HG02678 (cell line): ENCODE measurements around the gene RPS6KL1.

Experiments
- ATAC-seq: cut with Tn5 transposase; IDR thresholded peaks from one replicate; pipeline ENCODE4 v1.9.1; 2021; ENCODE audit warnings: mild to moderate bottlenecking, moderate library complexity; ENCODE audit not compliant: unreplicated experiment

The RPS6KL1 gene

DNA sequence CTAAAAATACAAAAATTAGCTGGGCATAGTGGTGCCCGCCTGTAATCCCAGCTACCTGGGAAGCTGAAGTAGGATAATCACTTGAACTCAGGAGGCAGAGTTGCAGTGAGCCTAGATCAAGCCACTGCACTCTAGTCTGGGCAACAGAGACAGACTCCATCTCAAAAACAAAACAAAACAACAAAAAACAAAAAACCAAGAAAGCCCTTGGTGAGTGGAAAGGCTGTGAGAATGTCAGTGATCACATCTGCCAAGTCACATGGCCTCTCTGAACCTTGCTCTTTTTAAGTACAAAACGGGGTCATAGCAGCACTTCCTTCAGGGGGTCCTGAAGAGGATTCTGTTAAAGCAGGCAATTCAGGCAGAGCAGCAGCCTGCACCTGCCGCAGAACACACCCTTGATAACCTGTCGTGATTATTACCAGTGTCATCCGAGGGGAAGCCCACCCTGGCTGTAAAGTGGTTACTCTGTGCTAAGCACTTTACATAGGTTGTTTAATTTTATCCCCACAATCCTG, 9.6 kb downstream of the RPS6KL1 start:
- no peak for ATAC-seq

DNA sequence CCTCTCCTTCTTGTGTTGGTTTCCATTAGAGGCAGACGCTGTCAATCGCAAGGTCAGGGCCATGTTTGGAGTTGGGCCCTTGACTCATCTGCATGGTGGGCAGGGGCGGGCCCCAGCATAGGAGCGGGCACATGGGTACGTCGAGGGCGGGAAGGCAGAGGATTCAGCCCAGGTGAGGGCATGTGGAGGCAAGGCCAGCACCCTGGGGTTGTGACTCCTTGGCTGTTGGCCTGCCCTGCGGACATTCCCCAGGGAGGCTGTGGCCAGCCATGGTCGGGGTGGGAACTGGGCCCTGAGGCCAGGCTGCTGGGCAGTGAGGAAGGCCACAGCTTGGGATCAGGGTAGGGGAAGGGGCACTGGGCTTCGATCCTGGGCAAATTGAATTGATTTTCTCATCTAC, 10.3 kb downstream of the RPS6KL1 start:
- ATAC-seq: no peak

DNA sequence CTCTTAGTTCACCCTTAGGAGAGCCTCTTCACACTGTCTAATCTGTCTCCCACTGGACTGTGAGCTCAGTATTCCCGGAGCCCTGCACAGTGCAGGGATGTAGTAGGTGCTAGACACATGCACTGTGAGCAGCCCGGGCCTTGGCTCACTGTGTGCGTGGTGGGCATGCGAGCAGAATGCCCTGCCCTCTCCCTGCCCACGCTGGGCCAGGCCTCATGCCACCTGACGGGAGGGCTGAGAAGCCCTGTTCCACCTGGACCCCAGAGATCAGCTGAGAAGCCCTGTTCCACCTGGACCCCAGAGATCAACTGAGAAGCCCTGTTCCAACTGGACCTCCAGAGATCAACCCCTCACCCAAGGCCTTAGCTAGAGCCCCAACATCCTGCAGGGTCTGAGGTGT, 10.9 kb downstream of the RPS6KL1 start:
- ATAC-seq: no peak

DNA sequence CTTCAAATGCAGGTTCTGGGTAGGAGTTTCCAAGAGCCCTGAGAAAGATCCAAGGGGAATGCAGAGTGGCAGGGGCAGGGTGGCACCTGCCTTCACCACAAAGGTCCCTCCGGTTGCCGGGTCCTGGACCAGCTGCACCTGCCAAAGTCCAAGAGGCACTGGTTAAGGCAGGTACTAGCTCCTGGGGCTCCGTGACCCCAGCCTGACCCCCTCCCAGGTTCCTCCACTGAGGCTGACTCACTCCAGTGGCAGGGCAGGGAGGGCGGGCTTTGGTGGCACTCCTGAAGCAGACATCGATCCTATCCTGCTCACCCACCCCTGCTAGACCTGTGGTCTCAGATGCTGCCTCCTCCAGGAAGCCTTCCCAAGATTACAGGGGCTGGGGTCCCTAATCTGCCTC, 11.4 kb downstream of the RPS6KL1 start:
- no peak for ATAC-seq

DNA sequence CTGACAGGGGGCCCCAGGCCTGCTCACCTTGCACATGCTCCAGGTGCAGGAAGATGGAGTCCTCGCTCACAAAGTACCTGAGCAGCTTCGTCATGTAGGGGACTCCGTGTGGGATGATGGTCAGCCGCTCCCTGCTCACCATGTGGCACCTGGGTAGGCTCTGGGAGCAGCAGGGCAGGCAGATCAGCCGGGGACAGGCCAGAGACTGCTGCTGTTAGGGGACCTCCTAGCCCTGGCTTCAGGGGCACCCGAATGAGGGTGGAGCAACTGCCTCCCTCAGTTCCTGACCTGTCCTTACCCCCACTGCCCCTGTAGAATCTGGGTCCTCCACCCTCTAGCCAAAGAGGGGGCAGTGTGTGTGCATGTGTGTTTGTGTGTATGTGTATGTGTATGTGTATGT, 11.8 kb downstream of the RPS6KL1 start:
- no peak for ATAC-seq

DNA sequence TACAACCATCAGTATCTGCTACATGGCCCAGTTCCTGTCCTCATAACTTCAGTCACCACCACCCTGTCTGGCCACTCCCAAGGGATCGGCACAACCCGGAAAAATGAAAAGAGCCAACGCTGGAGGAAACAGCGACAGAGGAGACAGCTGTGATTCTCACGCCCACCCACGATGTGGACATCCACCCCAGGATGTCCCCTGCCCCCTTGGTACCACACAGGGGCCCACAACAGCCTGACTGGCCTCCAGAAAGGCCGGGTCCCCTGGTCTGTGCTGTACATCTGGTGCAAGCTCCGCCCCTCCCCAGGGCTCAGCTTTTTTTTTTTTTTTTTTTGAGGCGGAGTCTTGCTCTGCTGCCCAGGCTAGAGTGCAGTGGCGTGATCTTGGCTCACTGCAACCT, 12.5 kb downstream of the RPS6KL1 start:
- ATAC-seq: no peak

DNA sequence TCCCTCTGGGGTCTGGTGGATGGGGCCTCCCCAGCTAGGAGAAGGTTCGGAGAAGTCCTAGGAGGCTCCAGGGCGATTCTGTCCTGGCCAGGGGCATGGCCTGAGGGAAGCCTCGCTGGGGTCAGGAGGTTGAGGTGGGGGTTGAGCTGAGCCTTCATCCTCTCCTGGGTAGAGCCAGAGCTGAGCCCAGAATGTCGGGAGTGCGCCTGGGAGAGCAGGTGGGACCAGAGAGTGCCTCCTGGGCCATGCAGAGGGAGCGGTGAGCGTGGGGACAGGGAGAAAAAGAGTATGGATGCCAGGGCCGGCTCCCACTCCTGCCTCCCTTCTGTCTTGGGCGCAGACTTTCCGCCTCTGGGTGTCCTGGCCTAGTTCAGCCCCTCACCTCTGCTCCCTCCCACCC, 13.1 kb downstream of the RPS6KL1 start:
- ATAC-seq: no peak

DNA sequence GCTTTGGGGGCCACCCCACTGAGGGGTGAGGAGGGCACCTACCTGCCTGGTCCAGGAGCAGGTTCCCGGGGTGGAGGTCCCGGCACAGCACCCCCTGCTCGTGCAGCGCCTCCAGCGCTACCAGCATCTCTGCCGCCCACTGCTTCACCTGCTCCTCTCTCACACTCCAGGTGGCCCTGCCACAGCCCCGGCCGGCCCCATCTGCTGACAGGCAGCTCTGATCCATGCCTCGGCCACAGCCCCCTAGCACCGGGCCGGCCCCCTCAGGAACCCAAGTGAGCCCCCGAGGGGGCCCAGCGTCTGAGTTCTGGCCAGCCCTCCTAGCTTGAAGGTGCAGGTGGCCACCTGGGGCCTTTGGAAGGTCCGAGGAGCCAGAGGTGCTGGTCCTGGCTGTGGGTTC, 13.6 kb downstream of the RPS6KL1 start:
- no peak for ATAC-seq

DNA sequence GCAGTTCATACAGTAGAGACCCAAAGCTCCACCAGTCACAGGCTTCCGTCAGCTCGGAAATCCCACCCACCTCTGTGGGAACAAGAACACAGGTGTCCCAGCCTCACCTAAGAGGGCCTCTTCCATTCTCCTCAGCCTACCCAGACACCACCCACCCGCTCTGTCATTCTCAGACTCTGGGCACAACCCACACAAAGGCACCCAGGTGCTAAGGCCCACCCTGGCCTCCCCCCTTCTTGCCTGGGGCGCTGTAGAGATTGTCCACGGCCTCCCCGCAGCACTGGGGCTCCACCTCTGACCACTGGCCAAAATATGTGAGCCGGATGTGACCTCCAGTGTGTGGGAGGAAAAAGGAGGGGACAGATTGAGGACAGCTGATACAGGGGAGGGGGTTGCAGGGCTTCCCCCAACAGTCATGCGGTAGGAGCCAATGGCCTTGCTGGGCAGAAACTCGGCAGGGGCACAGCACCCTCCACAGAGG, 14.2 kb downstream of the RPS6KL1 start:
- no peak for ATAC-seq

DNA sequence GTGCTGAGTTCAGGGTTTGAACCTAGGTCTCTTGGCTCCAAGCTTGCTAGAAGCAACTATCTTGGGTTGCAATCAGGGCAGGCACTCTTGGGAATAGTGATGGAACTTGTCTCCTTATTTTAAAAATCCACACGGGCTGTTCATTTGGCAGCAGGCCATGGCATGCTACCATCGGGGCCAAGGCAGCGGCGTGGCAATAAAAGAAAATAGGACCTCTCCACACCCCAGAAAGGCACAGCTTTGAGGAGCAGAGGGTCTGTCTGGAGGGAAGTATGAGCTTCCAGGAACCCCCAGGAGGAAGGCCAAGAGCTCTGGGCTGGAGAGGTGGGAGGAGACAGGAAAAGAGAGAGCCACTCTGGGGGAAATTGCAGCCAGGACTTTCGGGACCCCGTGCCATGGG, 15.3 kb downstream of the RPS6KL1 start:
- ATAC-seq: no peak

DNA sequence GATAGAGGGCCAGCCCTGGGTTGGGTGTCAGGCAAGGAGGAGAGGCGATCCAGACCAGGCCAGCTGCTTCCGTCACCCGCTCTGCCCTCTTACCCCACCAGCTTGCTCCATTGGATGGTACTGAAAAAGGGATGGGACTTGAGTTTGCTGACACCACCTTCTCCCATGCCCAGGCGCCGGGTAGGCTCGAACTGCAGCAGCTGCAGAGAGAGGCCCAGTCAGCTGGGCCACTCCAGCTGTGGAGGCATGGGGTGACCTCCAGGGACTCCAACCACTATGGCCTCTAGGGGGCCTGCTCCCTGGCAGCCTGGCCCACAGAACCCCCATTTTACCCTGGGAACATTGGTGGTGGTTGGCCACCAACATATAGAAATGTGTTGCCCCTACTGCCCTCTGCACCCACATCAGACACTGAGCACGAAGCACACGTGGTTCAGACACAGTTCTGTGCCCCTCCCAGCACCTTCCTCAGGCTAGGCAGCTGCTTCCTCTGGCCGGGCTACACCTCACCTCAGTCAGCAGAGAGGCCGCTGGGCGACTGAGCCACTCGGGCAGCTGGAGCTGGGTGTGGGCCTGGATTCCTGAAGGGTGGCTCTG, 16.0 kb downstream of the RPS6KL1 start:
- no peak for ATAC-seq

DNA sequence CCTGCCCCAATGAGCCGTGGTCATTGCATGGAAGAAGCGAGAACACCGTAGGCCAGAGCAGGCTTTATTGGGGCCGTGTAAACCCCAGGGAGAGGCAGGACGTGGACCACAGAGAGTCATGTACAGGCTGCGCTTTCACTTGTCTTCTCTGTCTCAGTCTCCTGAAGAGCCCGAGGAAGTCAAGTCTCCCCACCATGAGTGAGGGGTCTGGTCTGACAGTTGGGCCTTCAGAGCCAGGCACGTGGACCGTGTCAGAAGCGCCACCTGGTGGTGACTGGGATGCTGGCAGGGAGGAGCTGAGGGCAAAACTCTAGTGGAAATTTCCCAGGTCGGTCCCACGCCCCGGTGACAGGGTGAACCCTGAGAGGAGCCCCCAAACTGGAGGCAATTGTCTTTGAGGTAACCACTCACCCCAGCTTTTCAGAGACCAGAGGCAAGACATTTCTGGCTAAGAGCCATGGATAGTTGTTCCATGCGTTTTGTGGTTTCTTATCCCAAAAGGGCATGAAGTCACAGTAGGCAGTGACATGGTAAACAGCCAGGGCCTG, 17.4 kb downstream of the RPS6KL1 start:
- peak; percentile 52 for ATAC-seq

DNA sequence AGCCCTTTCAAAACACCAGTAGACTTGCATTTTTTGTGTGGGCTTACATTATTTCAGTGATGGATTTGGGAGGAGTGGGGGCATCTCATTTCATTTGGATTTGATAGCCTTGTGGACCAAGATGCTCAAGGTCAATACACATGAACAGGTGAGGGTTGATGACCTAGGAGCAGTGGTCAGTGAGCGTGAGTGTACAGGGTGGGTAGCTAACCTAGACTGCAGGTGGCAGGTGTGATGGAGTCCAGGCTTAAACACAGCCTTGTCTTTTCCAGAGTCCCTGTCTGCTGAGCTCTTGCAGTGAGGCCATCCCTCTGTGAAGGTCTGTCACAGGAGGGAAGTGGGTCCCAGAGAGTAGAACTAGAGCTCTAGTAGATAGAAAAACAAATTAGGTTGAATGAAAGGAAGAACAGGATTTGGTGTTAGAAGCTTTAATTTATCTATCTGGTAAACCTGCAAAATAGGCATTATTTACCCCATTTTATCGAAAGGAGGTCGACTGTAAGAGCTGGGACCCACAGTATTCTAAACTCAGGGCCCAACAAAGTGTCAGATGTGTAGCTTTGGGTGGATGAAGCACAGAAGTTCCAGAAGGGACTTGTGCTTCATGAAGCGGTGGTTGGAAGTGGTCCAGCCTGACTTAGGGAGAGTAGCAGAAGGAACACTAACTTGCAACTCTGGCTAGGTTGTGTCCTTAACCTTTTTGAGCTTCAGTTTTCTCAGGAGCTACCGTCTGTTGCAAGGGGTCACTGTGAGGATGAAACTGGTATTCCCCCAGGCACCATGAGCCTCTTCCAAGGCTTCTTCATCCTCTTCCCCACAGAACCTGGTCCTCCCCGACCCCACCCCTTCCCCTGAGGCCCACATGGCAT, 18.2 kb downstream of the RPS6KL1 start:
- no peak for ATAC-seq

DNA sequence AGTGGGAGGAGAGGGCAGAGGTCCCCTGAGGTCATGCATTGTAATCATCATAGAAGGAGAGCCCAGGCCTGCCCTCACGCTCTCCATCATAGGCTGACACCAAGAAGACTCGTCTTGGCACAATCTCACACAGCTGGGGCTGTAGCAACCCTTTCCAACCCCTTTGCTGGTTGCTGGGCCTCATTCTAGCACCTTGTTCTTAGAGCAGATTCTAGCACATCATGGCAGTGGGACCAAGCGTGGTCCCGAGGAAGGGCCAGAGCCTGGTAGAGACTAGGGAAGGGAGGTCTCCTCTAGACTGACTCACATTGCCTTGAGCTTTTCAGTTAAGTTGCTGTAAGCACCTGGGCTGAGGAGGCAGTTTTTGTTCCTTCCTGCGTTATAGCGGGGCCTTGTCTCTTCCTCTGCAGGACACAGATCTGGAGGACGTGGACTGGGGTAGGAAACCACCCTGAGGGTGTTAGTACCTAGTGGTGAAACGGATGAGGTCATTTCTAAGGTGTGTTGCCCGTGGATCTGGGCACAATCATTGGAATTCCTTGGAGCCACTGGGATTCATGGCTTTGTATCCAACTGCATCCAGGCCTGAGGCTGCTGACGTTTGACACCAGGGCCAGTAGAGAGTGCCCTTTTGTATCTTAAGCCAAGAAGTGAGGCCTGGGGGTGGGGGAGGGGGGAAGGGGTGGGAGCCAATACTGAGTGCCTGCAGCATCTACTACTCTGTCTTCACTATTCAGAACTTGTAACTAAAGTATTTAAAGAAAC, 19.9 kb downstream of the RPS6KL1 start:
- no peak for ATAC-seq

DNA sequence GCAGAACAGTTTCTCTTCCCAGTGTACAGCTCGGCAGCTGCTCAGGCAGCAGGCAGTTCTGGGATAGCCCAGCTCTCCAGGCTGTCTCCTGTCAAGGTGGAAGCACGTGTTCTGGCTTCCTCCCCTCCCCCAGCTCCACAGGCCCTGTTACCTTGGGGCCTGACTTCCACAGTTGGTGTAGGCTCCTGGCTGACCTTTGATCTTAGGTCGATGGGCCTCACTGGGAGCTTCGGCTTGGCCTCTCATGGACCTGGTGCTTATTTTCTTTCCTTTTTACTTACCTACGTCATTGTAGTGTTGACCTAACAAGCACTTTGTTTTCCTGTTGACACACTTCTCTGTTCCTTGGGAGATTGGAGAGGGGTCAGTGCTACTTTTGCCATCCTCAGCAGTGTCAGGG, 24.4 kb downstream of the RPS6KL1 start:
- no peak for ATAC-seq

DNA sequence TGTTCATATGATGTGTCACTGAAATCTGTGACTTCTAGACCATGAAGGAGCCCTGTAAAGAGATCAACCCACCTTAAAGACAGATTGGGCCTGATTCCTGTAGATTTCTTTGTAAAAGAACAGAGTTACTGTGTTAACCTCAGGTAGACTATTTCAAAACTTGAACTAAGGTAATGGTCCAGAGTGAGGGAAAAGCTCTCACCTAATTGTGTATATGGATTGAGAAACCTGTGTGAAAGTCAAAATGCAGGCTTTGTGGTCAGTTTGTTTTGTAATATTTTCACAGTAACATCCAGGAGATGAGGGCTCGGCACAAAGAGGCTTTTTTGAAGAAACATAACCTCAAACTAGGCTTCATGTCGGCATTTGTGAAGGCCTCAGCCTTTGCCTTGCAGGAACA, 25.0 kb downstream of the RPS6KL1 start:
- ATAC-seq: no peak

DNA sequence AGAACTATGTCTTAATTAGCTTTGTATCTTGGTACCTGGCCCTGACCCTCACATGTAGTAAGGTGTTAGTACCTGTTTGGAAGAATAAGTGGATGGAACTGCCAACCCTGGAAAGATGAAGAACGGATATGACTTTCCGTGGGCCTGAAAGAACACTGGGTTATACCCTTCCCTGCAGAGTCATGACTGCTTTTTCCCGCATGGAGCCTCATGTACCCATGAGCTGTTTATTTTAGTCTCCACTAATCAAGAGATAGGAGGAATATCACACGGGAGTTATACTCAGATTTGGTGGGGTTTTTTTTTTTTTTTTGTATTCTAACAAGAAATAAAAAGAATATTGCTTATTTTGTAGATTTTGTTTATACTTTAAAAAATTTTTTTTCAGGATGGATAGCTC, 25.4 kb downstream of the RPS6KL1 start:
- no peak for ATAC-seq

DNA sequence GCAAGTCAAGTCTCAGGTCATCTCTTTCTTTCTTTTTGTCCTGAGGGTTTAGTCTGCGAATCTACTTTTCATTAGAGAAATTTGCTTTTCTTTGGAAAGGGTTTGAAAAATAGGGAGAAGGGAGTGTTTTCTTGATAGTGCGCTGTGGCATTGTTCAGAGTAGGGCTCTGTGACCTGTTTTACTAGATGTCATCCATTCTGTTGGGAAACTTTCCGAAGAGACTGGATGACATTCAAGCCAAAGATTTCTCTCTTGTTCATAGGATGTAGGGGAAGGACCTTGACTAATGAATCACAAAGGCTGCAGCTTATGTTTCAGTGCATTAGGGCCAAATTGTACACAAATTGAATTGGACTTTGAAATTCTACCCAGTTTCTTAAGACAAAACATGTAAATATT, 26.7 kb downstream of the RPS6KL1 start:
- ATAC-seq: no peak

DNA sequence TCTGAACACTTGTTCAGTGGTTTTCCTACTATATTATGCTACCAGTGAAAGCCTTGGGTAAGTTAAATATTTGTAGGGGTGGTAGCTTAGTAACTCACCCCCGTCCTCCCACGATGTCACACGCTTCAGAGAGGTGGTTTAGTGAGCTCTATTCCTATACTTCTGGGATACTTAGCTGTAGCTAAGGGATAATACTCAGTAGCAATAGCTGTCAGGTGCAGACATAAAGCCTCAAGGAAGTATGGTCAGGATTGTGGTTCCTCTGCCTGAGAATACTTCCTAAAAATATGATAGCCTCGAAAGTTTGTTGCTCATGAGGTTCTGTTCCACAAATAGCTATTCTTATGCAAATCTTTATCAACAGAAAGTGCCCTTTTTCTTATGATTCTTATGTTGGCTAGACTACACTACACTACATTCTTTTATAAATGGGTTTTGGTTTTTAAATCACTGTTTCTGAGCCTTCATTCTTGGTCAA, 29.4 kb downstream of the RPS6KL1 start:
- ATAC-seq: peak; percentile 54

DNA sequence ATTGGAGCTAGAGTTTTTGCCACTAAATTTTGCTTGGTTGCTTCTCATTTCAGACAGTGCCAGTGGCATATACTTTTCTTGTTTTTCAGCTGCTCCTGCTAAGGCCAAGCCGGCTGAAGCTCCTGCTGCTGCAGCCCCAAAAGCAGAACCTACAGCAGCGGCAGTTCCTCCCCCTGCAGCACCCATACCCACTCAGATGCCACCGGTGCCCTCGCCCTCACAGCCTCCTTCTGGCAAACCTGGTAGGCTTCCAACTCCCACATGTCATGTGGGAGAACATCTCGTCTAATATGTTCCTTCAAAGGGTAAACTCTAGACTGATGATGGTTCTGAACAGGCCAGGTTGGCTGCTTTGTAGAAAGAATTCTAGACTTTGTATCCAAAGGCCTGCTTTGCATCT, 30.3 kb downstream of the RPS6KL1 start:
- no peak for ATAC-seq

DNA sequence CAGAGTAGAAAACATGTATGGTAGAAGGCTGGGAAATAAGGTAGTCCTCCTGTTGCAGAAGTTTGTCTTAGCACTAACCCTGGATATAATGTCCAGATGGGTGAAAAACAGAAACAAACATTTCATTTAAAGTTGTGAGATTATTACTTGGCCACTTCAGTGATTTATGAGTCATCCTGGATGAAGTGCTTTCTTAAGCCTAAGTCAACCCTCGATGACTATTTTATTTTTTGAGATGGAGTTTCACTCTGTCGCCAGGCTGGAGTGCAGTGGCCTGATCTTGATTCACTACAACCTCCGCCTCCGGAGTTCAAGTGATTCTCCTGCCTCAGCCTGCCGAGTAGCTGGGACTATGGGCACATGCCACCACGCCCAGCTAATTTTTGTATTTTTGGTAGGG, 31.2 kb downstream of the RPS6KL1 start:
- ATAC-seq: no peak
